Adrenal gland (tissue), 12 donors: ENCODE data around the gene KBTBD12. TPM values are rescaled to one million over a fixed set of nuclear protein-coding genes. Genes with fewer than 3 reads are reported as not detected.

Experiments
- DNase-seq, 7 donors: peaks; one replicate each; pipeline ENCODE4 v3.0.0-alpha.2; 2019 to 2020
- H3K27ac ChIP-seq, 5 donors: fragments of 200-600 bp; sonication (generic) in 4 of 5; 1 replicate in 3 of 5; 2 replicates in 2 of 5; pipeline versions ENCODE4 v1.5.1 to v1.8.0; 2016 to 2020; ENCODE audit warnings: mild to moderate bottlenecking in 1 of 5
- H3K27me3 ChIP-seq: fragments of 200-600 bp; 2 replicates; pipeline ENCODE4 v1.8.0; 2021
- H3K36me3 ChIP-seq, 2 donors: fragments of 200-600 bp; replicated peaks in 1 of 2; 1 replicate in 1 of 2; 2 replicates in 1 of 2; pipeline versions ENCODE4 v1.5.1 to v1.8.0; 2018 to 2022
- H3K4me1 ChIP-seq, 2 donors: fragments of 200-600 bp; replicated peaks in 1 of 2; 1 replicate in 1 of 2; 2 replicates in 1 of 2; pipeline versions ENCODE4 v1.5.1 to v1.8.0; 2018 to 2021
- H3K4me3 ChIP-seq, 4 donors: fragments of 200-600 bp; sonication (generic) in 3 of 4; one replicate each; pipeline ENCODE4 v1.5.1; 2016 to 2018
- H3K9me3 ChIP-seq, 3 donors: fragments of 200-600 bp; sonication (generic) in 1 of 3; replicated peaks in 1 of 3; 1 replicate in 2 of 3; 2 replicates in 1 of 3; pipeline versions ENCODE4 v1.5.1 to v1.8.0; 2016 to 2021
- POLR2A ChIP-seq, 2 donors: fragments of 450-650 bp; IDR thresholded peaks; one replicate each; pipeline ENCODE4 v1.6.1; 2017; ENCODE audit warnings: antibody characterized with exemption in 2 of 2, mild to moderate bottlenecking in 2 of 2, moderate library complexity in 1 of 2
- WGBS, 4 donors: extraction: QIAGEN DNeasy Blood & Tissue Kit in 2 of 4; methylation state at CpG; one replicate each; pipeline versions ENCODE4 v1.1.5 to v1.1.7; 2013 to 2017; 5-methylcytosine and 5-hydroxymethylcytosine counted together
- intact Hi-C, 2 donors: fragments of 100-400 bp; cut with DNase I; formaldehyde crosslinking; loops; one replicate each; pipeline versions ENCODE4 v1.14.1 to v1.15.0; 2022 to 2023
- polyA plus RNA-seq, 3 donors: library from polyadenylated mRNA; stranded (reverse); fragments of 200-250 nt in 2 of 3; fragments of 350-450 nt in 1 of 3; fragmentation: Illumina TruSeq in 1 of 3; extraction: RNeasy Lipid Tissue Mini Kit (QIAGEN cat#74804) in 1 of 3; gene quantifications; one replicate each; pipeline ENCODE4 v1.2.3, GENCODE V29; 2013 to 2014
- total RNA-seq, 9 donors: library from RNA; depleted of rRNA in 4 of 9; stranded (reverse); fragments of >200 nt in 4 of 9; fragments of 120-200 nt in 1 of 9; fragmentation: NEBNext Ultra II Directional in 1 of 9; extraction: Animal tissue kit (Norgen Biotek cat#: 25700) in 1 of 9; gene quantifications; one replicate each; pipeline versions ENCODE4 v1.1.0 to v1.2.4, GENCODE V29; 2013 to 2023
- TF ChIP-seq, protein P1 (sequence below), 6 experiments: fragments of 450-650 bp in 4 of 6; fragments of 200-600 bp in 2 of 6; sonication (generic) in 1 of 6; IDR thresholded peaks; 1 replicate in 5 of 6; 2 replicates in 1 of 6; pipeline versions ENCODE4 v1.5.1 to v1.8.0; 2016 to 2021; ENCODE audit warnings: antibody characterized with exemption in 6 of 6, mild to moderate bottlenecking in 2 of 6, moderate library complexity in 1 of 6
- donor health status: healthy with polysubstance abuse.
- donor health status: Bipolar disorder and iron deficiency.
- donor health status: DM: yes; HTN: yes; CAD: no.
- donor health status: DM: no; HTN: no; CAD: no.
- donor health status: DM: no; HTN: no; CAD: no.
- donor health status: DM: yes; HTN: yes; CAD: no.

The KBTBD12 gene
- total and polyA plus RNA-seq, 12 donors = 0.07 to 0.95 (median 0.42) TPM

GRCh38 chr3:128009952-128010846, 95.2 kb downstream of the KBTBD12 start:
- H3K9me3 ChIP-seq = no peaks in the 10 kb centered on the region
- DNase-seq = no peak
- H3K36me3 ChIP-seq = no peaks in the 10 kb centered on the region
- H3K4me1 ChIP-seq = no peaks in the 10 kb centered on the region
- no peak overlapping the region for H3K27ac ChIP-seq
- no peak for TF ChIP-seq POLR2A (IDR thresholded peaks at IDR 0.05)
- TF ChIP-seq, protein P1, sequence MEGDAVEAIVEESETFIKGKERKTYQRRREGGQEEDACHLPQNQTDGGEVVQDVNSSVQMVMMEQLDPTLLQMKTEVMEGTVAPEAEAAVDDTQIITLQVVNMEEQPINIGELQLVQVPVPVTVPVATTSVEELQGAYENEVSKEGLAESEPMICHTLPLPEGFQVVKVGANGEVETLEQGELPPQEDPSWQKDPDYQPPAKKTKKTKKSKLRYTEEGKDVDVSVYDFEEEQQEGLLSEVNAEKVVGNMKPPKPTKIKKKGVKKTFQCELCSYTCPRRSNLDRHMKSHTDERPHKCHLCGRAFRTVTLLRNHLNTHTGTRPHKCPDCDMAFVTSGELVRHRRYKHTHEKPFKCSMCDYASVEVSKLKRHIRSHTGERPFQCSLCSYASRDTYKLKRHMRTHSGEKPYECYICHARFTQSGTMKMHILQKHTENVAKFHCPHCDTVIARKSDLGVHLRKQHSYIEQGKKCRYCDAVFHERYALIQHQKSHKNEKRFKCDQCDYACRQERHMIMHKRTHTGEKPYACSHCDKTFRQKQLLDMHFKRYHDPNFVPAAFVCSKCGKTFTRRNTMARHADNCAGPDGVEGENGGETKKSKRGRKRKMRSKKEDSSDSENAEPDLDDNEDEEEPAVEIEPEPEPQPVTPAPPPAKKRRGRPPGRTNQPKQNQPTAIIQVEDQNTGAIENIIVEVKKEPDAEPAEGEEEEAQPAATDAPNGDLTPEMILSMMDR (IDR thresholded peaks at IDR 0.05) = no peak
- intact Hi-C loops = no loop called here
- H3K27me3 ChIP-seq = peaks cover 3% of the 10 kb centered on the region
- no peak overlapping the region for H3K4me3 ChIP-seq
- WGBS, 4 donors = 85 to 90% (median 87%) methylated on average over 11 to 12 of the region's 12 CpGs

GRCh38 chr3:128011140-128011539, 96.1 kb downstream of the KBTBD12 start:
- H3K27me3 ChIP-seq = peaks cover 3% of the 10 kb centered on the region
- no peak for TF ChIP-seq POLR2A (IDR thresholded peaks at IDR 0.05)
- TF ChIP-seq, protein P1 (IDR thresholded peaks at IDR 0.05) = no peak
- H3K4me3 ChIP-seq = no peak overlapping the region
- no peaks in the 10 kb centered on the region for H3K36me3 ChIP-seq
- intact Hi-C loops = no loop called here
- 14 to 19% (median 16%) methylated on average over 12 of the region's 12 CpGs for WGBS, 4 donors
- DNase-seq = peak in 4 of 7 donors; percentile 21 to 57 (median 29)
- no peaks in the 10 kb centered on the region for H3K9me3 ChIP-seq
- H3K27ac ChIP-seq = no peak overlapping the region
- no peaks in the 10 kb centered on the region for H3K4me1 ChIP-seq

GRCh38 chr3:128012050-128012449, 97.0 kb downstream of the KBTBD12 start:
- 88 to 92% (median 90%) methylated on average over 14 of the region's 14 CpGs for WGBS, 4 donors
- peaks cover 3% of the 10 kb centered on the region for H3K27me3 ChIP-seq
- H3K4me1 ChIP-seq = no peaks in the 10 kb centered on the region
- TF ChIP-seq POLR2A (IDR thresholded peaks at IDR 0.05) = no peak
- TF ChIP-seq, protein P1 (IDR thresholded peaks at IDR 0.05) = no peak
- no peak for DNase-seq
- no peak overlapping the region for H3K4me3 ChIP-seq
- intact Hi-C loops = no loop called here
- H3K36me3 ChIP-seq = no peaks in the 10 kb centered on the region
- no peak overlapping the region for H3K27ac ChIP-seq
- no peaks in the 10 kb centered on the region for H3K9me3 ChIP-seq

DNA sequence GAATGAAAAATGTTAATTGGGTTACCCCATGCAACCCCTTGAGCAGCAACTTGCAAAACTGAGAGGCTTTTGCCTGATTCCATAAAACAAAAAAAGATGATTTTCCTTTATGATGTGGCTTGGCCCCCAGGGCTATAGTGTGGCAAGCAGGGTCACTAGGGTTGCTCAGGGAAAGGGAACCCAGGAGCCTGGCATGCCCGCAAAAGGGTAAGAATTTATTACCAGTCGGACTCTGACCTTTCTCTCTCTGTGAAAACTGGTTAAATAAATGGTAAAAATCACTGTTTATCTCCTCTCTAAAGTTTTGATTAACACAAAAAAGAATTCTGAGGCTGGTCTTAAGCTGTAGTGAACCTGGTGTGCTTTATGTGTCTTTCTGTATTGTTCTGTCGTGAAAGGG, 99.5 kb downstream of the KBTBD12 start:
- peaks cover 3% of the 10 kb centered on the region for H3K27me3 ChIP-seq
- H3K4me3 ChIP-seq = no peak overlapping the region
- no peak for DNase-seq
- no peaks in the 10 kb centered on the region for H3K36me3 ChIP-seq
- TF ChIP-seq, protein P1 (IDR thresholded peaks at IDR 0.05) = no peak
- no peak for TF ChIP-seq POLR2A (IDR thresholded peaks at IDR 0.05)
- WGBS, 4 donors = 89 to 95% (median 92%) methylated on average over 3 of the region's 3 CpGs
- H3K27ac ChIP-seq = no peak overlapping the region
- intact Hi-C loops = no loop called here
- no peaks in the 10 kb centered on the region for H3K4me1 ChIP-seq
- H3K9me3 ChIP-seq = no peaks in the 10 kb centered on the region
